ENCODE data around the gene ATP8A1.

The ATP8A1 gene

GRCh38 chr4:42510225-42510624 lies 146.7 kb downstream of the ATP8A1 start:
- H3K9ac ChIP-seq, result no peak overlapping the region
- no peak for TF ChIP-seq Cebpa-rat (IDR thresholded peaks at IDR 0.05)
- peaks cover 0 to 5% (median 3%) of the 10 kb centered on the region in 10 experiments; a peak in 11 of 20 replicates for H3K4me1 ChIP-seq
- no peak overlapping the region for H3K27ac ChIP-seq
- H3K4me2 ChIP-seq, result no peak overlapping the region
- peaks cover 0 to 55% (median 21%) of the 10 kb centered on the region in 11 experiments; a peak in 16 of 22 replicates for H3K36me3 ChIP-seq
- H3K9me3 ChIP-seq (replicated peaks in 1 of 11), result no peaks in the 10 kb centered on the region
- H3K4me3 ChIP-seq, result no peak overlapping the region
- H4K20me1 ChIP-seq, result no peaks in the 10 kb centered on the region
- no peaks in the 10 kb centered on the region for H3K27me3 ChIP-seq

DNA sequence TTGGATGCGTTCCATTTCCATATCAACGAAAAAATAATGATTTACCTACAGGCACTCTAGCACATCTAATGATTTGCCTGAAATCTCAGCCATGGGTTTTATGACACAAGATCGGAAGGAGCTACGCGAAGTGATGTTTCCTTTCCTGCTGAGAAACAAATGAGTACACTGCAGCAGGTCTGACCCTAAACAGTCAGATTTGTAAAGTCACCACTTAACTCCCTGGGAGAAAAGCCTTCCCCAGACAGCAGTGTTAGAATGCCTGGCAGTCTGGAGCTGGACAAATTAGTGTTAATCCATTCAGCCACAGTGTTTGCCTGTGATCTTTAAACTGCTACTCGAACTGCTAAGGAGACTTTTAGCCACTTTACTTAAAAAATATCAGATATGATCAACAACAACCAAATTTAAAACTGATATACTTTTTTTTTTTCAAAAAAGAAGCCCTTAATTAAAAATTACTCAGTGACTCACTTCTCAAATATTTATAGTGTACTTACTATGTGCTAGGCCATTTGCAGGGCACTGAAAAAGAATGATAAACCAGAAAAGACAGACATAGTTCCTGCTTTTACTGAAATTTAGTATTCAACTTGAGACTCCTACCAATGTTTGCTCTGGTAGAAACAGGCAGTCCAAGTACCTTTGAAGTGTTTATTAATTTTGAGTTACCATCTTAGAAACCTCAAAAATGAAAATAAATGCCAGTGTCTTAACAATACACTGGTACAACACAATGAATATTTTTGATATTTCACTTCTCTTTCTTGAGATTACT lies 155.1 kb downstream of the ATP8A1 start:
- H3K36me3 ChIP-seq, result peaks cover 0 to 68% (median 32%) of the 10 kb centered on the region in 11 experiments; a peak in 16 of 22 replicates
- no peak for TF ChIP-seq Cebpa-rat (IDR thresholded peaks at IDR 0.05)

DNA sequence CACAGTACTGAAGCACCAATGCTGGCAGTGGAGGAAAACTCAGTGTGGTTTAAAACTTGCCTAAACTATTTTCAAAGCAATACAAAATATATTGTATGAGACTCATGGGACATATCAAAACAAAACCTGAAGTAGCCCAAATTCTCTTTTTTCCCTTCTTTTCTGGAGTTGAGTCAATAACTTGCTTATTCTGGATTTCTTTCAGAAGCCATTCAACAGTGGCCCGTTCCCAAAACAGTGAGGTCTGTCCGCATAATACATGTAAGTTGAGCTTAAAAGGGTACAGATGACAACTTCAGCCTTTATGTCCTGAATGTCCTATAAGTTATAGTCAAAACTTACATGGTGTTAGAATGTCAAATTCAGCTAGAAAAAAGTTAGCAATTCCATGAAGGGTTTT lies 158.9 kb downstream of the ATP8A1 start:
- no peak for TF ChIP-seq Cebpa-rat (IDR thresholded peaks at IDR 0.05)
- Histone ChIP-seq H3K4me2 (no peak overlapping the region), H3K4me1 (no peaks in the 10 kb centered on the region), H3K27me3 (no peaks in the 10 kb centered on the region), H3K9ac (no peak overlapping the region), H3K36me3 (peaks cover 0 to 55% (median 13%) of the 10 kb centered on the region in 11 experiments; a peak in 11 of 22 replicates), H3K4me3 (no peak overlapping the region), H4K20me1 (no peaks in the 10 kb centered on the region), H3K27ac (no peak overlapping the region), H3K9me3 (replicated peaks in 1 of 11) (no peaks in the 10 kb centered on the region)

More for the DNA sequence above, 155.1 kb downstream of the ATP8A1 start:
- no peak overlapping the region for H3K9ac ChIP-seq
- H3K4me2 ChIP-seq, result no peak overlapping the region
- H4K20me1 ChIP-seq, result no peaks in the 10 kb centered on the region
- no peaks in the 10 kb centered on the region for H3K9me3 ChIP-seq (replicated peaks in 1 of 11)
- H3K27me3 ChIP-seq, result no peaks in the 10 kb centered on the region
- no peak overlapping the region for H3K4me3 ChIP-seq
- H3K27ac ChIP-seq, result no peak overlapping the region
- H3K4me1 ChIP-seq, result no peaks in the 10 kb centered on the region

GRCh38 chr4:42497142-42497910 lies 159.6 kb downstream of the ATP8A1 start:
- no peaks in the 10 kb centered on the region for H3K9me3 ChIP-seq (replicated peaks in 1 of 11)
- peaks cover 0 to 52% (median 13%) of the 10 kb centered on the region in 11 experiments; a peak in 11 of 22 replicates for H3K36me3 ChIP-seq
- H3K27me3 ChIP-seq, result no peaks in the 10 kb centered on the region
- no peaks in the 10 kb centered on the region for H4K20me1 ChIP-seq
- H3K27ac ChIP-seq, result no peak overlapping the region
- TF ChIP-seq Cebpa-rat (IDR thresholded peaks at IDR 0.05), result no peak
- H3K4me1 ChIP-seq, result no peaks in the 10 kb centered on the region
- H3K4me3 ChIP-seq, result no peak overlapping the region
- H3K4me2 ChIP-seq, result no peak overlapping the region
- H3K9ac ChIP-seq, result no peak overlapping the region

GRCh38 chr4:42492962-42493361 lies 163.9 kb downstream of the ATP8A1 start:
- Histone ChIP-seq H3K27me3 (no peaks in the 10 kb centered on the region), H3K4me1 (no peaks in the 10 kb centered on the region), H3K27ac (no peak overlapping the region), H3K9ac (no peak overlapping the region), H3K4me3 (no peak overlapping the region), H4K20me1 (no peaks in the 10 kb centered on the region), H3K36me3 (peaks cover 0 to 37% (median 6%) of the 10 kb centered on the region in 11 experiments; a peak in 7 of 22 replicates), H3K9me3 (replicated peaks in 1 of 11) (no peaks in the 10 kb centered on the region), H3K4me2 (no peak overlapping the region)
- no peak for TF ChIP-seq Cebpa-rat (IDR thresholded peaks at IDR 0.05)

DNA sequence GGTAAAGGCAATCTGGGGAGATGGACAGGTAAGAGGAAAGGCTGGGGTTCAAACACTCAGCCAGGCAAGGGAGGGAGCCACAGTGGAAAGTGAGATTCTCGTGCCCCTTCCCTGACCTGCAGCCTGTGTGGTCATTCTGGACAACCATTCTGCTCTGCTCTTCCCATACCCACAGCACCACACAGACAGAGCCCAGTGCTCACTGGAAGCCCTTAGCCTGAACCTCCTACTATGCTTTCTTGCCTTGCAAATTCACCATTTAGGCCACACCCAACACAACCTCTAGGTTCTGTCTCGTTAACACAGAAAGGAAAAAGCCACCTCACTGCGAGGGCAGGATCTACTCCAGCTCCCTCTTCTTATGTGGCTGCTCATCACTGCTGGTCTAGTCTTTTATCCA lies 166.9 kb downstream of the ATP8A1 start:
- H3K36me3 ChIP-seq, result peaks cover 0 to 15% (median 0%) of the 10 kb centered on the region in 11 experiments; a peak in 7 of 22 replicates
- no peak overlapping the region for H3K4me2 ChIP-seq
- H3K27me3 ChIP-seq, result no peaks in the 10 kb centered on the region
- no peaks in the 10 kb centered on the region for H3K4me1 ChIP-seq
- H3K9ac ChIP-seq, result no peak overlapping the region
- H3K27ac ChIP-seq, result no peak overlapping the region
- no peak for TF ChIP-seq Cebpa-rat (IDR thresholded peaks at IDR 0.05)
- no peak overlapping the region for H3K4me3 ChIP-seq
- H4K20me1 ChIP-seq, result no peaks in the 10 kb centered on the region
- H3K9me3 ChIP-seq (replicated peaks in 1 of 11), result no peaks in the 10 kb centered on the region

GRCh38 chr4:42489095-42489494 lies 167.8 kb downstream of the ATP8A1 start:
- no peak for TF ChIP-seq Cebpa-rat (IDR thresholded peaks at IDR 0.05)
- H3K4me1 ChIP-seq, result no peaks in the 10 kb centered on the region
- H3K4me2 ChIP-seq, result no peak overlapping the region
- H3K9me3 ChIP-seq (replicated peaks in 1 of 11), result no peaks in the 10 kb centered on the region
- no peaks in the 10 kb centered on the region for H4K20me1 ChIP-seq
- peaks cover 0 to 19% (median 0%) of the 10 kb centered on the region in 11 experiments; a peak in 6 of 22 replicates for H3K36me3 ChIP-seq
- H3K27ac ChIP-seq, result no peak overlapping the region
- H3K9ac ChIP-seq, result no peak overlapping the region
- no peaks in the 10 kb centered on the region for H3K27me3 ChIP-seq
- H3K4me3 ChIP-seq, result no peak overlapping the region

DNA sequence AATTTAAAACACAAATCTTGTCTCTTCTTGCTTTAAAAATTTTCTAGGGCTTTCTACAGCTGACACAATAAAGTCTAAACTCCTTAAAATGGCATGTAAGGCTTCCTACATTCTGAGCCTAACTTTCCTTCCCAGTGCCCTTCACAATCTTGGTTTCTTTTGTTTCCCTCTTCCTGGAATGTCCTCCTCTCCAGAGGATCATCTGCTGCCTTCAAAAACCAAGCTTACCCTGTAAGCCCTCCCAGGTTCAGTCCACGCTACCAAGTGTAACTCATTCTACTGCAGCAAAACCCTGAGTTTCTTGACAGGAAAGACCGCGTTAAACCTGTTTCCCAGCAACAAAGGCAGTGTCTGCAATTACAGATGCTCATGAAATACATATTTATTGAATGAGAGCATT lies 168.4 kb downstream of the ATP8A1 start:
- TF ChIP-seq Cebpa-rat (IDR thresholded peaks at IDR 0.05), result no peak
- H3K4me3 ChIP-seq, result no peak overlapping the region
- no peaks in the 10 kb centered on the region for H3K27me3 ChIP-seq
- H4K20me1 ChIP-seq, result no peaks in the 10 kb centered on the region
- no peak overlapping the region for H3K4me2 ChIP-seq
- H3K27ac ChIP-seq, result no peak overlapping the region
- peaks cover 0 to 23% (median 4%) of the 10 kb centered on the region in 11 experiments; a peak in 8 of 22 replicates for H3K36me3 ChIP-seq
- no peaks in the 10 kb centered on the region for H3K9me3 ChIP-seq (replicated peaks in 1 of 11)
- no peak overlapping the region for H3K9ac ChIP-seq
- no peaks in the 10 kb centered on the region for H3K4me1 ChIP-seq

GRCh38 chr4:42488114-42488513 lies 168.8 kb downstream of the ATP8A1 start:
- Histone ChIP-seq H3K9ac (no peak overlapping the region), H3K27ac (no peak overlapping the region), H3K36me3 (peaks cover 0 to 27% (median 5%) of the 10 kb centered on the region in 11 experiments; a peak in 8 of 22 replicates), H3K4me1 (no peaks in the 10 kb centered on the region), H3K4me3 (no peak overlapping the region), H4K20me1 (no peaks in the 10 kb centered on the region), H3K4me2 (no peak overlapping the region), H3K27me3 (no peaks in the 10 kb centered on the region), H3K9me3 (replicated peaks in 1 of 11) (no peaks in the 10 kb centered on the region)
- TF ChIP-seq Cebpa-rat (IDR thresholded peaks at IDR 0.05), result no peak
